GM12872 (cell line): ENCODE measurements around the gene HBQ1.
"Not testable (repeated sequence)": the region's sequence is repeated elsewhere in the genome, so short reads cannot be mapped to it uniquely, and the experiment has no call there.

Experiments used
- CTCF ChIP-seq: IDR thresholded peaks from 3 replicates; pipeline ENCODE4 v1.5.1; 2011; ENCODE audit warnings: low read depth, mild to moderate bottlenecking, low read length, moderate library complexity; ENCODE audit not compliant: insufficient read depth

HBQ1 gene

GRCh38 chr16:175011-175949, 5.0 kb upstream of the HBQ1 start:
- TF ChIP-seq CTCF = no peak

- not testable (repeated sequence) for TF ChIP-seq CTCF
Observed at GRCh38 chr16:176477-177382, 3.5 kb upstream of the HBQ1 start, which contains the start of gene HBA1. Gene HBA1, plus strand, starts transcription at chr16:176680. Its CDS starts 37 bp downstream, at chr16:176717.

GRCh38 chr16:177394-177822, 2.9 kb upstream of the HBQ1 start:
- TF ChIP-seq CTCF = no peak

GRCh38 chr16:177981-178667, 2.1 kb upstream of the HBQ1 start:
- TF ChIP-seq CTCF = no peak

- TF ChIP-seq CTCF = no peak
Observed at GRCh38 chr16:178668-179015, 1.6 kb upstream of the HBQ1 start.

- no peak for TF ChIP-seq CTCF
Observed at GRCh38 chr16:179211-180092, 807 bp upstream of the HBQ1 start.
